Measurements from ENCODE around the gene IGFBP3.

DNA sequence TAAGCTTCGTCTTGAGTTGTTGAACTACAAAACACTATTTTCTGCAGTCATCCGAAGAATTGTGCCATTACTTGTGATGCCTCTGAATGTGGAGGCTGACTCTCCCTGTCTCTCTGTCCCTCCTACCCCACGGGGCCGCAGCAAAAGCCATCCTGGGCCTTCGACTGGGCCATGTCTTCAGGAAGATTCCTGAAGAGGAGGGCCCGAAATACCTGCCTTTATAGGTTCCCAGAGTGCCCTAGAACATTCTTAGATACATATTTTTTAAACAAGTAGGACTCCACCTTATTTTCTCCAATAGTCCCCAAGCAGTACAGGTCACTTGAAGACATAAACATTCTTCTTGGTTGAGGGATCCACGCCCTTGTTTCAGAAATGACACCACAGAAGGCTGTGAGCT lies 8.1 kb downstream of the IGFBP3 start:
- no peak for TF ChIP-seq SMARCA5 (IDR thresholded peaks at IDR 0.05)
- no peak for TF ChIP-seq KLF6 (CRISPR knock-in tag; IDR thresholded peaks at IDR 0.05; ENCODE audit: borderline replicate concordance)
- TF ChIP-seq MAFF (IDR thresholded peaks at IDR 0.05; ENCODE audit: low read length) = no peak
- TF ChIP-seq, protein P1, sequence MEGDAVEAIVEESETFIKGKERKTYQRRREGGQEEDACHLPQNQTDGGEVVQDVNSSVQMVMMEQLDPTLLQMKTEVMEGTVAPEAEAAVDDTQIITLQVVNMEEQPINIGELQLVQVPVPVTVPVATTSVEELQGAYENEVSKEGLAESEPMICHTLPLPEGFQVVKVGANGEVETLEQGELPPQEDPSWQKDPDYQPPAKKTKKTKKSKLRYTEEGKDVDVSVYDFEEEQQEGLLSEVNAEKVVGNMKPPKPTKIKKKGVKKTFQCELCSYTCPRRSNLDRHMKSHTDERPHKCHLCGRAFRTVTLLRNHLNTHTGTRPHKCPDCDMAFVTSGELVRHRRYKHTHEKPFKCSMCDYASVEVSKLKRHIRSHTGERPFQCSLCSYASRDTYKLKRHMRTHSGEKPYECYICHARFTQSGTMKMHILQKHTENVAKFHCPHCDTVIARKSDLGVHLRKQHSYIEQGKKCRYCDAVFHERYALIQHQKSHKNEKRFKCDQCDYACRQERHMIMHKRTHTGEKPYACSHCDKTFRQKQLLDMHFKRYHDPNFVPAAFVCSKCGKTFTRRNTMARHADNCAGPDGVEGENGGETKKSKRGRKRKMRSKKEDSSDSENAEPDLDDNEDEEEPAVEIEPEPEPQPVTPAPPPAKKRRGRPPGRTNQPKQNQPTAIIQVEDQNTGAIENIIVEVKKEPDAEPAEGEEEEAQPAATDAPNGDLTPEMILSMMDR (IDR thresholded peaks at IDR 0.05 in 2 of 3, conservative IDR thresholded peaks at IDR 0.05 in 1 of 3; ENCODE audit: insufficient read depth in 2 of 3, low read depth in 1 of 3, low read length in 3 of 3) = no peak
- TF ChIP-seq PYGO2 (tag; IDR thresholded peaks at IDR 0.05) = no peak
- TF ChIP-seq, protein P2, sequence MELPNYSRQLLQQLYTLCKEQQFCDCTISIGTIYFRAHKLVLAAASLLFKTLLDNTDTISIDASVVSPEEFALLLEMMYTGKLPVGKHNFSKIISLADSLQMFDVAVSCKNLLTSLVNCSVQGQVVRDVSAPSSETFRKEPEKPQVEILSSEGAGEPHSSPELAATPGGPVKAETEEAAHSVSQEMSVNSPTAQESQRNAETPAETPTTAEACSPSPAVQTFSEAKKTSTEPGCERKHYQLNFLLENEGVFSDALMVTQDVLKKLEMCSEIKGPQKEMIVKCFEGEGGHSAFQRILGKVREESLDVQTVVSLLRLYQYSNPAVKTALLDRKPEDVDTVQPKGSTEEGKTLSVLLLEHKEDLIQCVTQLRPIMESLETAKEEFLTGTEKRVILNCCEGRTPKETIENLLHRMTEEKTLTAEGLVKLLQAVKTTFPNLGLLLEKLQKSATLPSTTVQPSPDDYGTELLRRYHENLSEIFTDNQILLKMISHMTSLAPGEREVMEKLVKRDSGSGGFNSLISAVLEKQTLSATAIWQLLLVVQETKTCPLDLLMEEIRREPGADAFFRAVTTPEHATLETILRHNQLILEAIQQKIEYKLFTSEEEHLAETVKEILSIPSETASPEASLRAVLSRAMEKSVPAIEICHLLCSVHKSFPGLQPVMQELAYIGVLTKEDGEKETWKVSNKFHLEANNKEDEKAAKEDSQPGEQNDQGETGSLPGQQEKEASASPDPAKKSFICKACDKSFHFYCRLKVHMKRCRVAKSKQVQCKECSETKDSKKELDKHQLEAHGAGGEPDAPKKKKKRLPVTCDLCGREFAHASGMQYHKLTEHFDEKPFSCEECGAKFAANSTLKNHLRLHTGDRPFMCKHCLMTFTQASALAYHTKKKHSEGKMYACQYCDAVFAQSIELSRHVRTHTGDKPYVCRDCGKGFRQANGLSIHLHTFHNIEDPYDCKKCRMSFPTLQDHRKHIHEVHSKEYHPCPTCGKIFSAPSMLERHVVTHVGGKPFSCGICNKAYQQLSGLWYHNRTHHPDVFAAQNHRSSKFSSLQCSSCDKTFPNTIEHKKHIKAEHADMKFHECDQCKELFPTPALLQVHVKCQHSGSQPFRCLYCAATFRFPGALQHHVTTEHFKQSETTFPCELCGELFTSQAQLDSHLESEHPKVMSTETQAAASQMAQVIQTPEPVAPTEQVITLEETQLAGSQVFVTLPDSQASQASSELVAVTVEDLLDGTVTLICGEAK (IDR thresholded peaks at IDR 0.05) = no peak
- TF ChIP-seq, protein P2 (CRISPR knock-in tag; IDR thresholded peaks at IDR 0.05) = no peak
